ENCODE results near the gene NAXD.

DNA sequence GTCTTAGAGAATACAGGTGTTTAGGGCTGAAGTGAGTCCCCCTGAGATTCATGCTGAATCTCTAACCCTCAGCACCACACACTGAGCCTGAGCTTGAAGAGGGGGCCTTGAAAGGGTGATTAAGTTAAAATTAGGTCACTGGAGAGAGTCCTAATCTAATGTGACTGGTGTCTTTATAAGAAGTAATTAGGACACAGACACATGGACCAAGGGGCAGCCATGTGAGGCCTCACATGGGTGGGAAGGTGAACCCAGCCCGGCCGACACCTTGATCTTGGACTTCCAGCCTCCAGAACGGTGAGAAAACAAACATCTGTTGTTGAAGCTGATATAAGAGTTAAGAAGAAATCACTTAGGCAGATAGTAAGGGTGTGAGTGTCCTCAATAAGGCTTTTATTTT lies 46.7 kb upstream of the NAXD start:
- TF ChIP-seq SP7 (tag by site-specific recombination; IDR thresholded peaks at IDR 0.05) (no peak), KLF9 (tag by site-specific recombination; IDR thresholded peaks at IDR 0.05; ENCODE audit: low read depth) (no peak)
- TF ChIP-seq, protein P1, sequence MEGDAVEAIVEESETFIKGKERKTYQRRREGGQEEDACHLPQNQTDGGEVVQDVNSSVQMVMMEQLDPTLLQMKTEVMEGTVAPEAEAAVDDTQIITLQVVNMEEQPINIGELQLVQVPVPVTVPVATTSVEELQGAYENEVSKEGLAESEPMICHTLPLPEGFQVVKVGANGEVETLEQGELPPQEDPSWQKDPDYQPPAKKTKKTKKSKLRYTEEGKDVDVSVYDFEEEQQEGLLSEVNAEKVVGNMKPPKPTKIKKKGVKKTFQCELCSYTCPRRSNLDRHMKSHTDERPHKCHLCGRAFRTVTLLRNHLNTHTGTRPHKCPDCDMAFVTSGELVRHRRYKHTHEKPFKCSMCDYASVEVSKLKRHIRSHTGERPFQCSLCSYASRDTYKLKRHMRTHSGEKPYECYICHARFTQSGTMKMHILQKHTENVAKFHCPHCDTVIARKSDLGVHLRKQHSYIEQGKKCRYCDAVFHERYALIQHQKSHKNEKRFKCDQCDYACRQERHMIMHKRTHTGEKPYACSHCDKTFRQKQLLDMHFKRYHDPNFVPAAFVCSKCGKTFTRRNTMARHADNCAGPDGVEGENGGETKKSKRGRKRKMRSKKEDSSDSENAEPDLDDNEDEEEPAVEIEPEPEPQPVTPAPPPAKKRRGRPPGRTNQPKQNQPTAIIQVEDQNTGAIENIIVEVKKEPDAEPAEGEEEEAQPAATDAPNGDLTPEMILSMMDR (tag by site-specific recombination; IDR thresholded peaks at IDR 0.05) = no peak
- TF ChIP-seq, protein P2, sequence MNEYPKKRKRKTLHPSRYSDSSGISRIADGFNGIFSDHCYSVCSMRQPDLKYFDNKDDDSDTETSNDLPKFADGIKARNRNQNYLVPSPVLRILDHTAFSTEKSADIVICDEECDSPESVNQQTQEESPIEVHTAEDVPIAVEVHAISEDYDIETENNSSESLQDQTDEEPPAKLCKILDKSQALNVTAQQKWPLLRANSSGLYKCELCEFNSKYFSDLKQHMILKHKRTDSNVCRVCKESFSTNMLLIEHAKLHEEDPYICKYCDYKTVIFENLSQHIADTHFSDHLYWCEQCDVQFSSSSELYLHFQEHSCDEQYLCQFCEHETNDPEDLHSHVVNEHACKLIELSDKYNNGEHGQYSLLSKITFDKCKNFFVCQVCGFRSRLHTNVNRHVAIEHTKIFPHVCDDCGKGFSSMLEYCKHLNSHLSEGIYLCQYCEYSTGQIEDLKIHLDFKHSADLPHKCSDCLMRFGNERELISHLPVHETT (tag by site-specific recombination; IDR thresholded peaks at IDR 0.05) = no peak
- TF ChIP-seq, protein P3, sequence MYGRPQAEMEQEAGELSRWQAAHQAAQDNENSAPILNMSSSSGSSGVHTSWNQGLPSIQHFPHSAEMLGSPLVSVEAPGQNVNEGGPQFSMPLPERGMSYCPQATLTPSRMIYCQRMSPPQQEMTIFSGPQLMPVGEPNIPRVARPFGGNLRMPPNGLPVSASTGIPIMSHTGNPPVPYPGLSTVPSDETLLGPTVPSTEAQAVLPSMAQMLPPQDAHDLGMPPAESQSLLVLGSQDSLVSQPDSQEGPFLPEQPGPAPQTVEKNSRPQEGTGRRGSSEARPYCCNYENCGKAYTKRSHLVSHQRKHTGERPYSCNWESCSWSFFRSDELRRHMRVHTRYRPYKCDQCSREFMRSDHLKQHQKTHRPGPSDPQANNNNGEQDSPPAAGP (tag by site-specific recombination; IDR thresholded peaks at IDR 0.05) = no peak
